Prostate gland (tissue), 2 donors: ENCODE data around the gene IL2RA. TPM values are rescaled to one million over a fixed set of nuclear protein-coding genes. Genes with fewer than 3 reads are reported as not detected.
A peak's percentile ranks its signal among the peaks of the same experiment; 100 is the strongest.

ENCODE experiments used
- DNase-seq: peaks from one replicate; pipeline ENCODE4 v3.0.0-alpha.2; 2019; ENCODE audit warnings: low spot score
- H3K27ac ChIP-seq, 2 donors: fragments of 200-600 bp; sonication (generic); 2 replicates each; pipeline ENCODE4 v1.5.1; 2017 to 2019
- H3K27me3 ChIP-seq: fragments of 200-600 bp; sonication (generic); replicated peaks from 2 replicates; pipeline ENCODE4 v1.5.1; 2019; ENCODE audit not compliant: insufficient read depth
- H3K36me3 ChIP-seq, 2 donors: fragments of 200-600 bp; sonication (generic); 1 replicate in 1 of 2; 2 replicates in 1 of 2; pipeline versions ENCODE4 v1.5.1 to v1.8.1; 2017 to 2019
- H3K4me1 ChIP-seq: fragments of 200-600 bp; sonication (generic); replicated peaks from 2 replicates; pipeline ENCODE4 v1.5.1; 2019
- H3K4me3 ChIP-seq, 2 donors: fragments of 200-600 bp; sonication (generic); 2 replicates each; pipeline ENCODE4 v1.5.1; 2017 to 2019
- H3K9me3 ChIP-seq: fragments of 200-600 bp; sonication (generic); 2 replicates; pipeline ENCODE4 v1.5.1; 2017
- CTCF ChIP-seq, 4 experiments: fragments of 200-600 bp in 2 of 4; fragments of 450-650 bp in 2 of 4; sonication (generic) in 2 of 4; IDR thresholded peaks; 1 replicate in 3 of 4; 2 replicates in 1 of 4; pipeline ENCODE4 v1.5.1; 2016 to 2019; ENCODE audit warnings: antibody characterized with exemption in 4 of 4, mild to moderate bottlenecking in 2 of 4, moderate library complexity in 2 of 4
- POLR2A ChIP-seq: fragments of 450-650 bp; IDR thresholded peaks from one replicate; pipeline ENCODE4 v1.6.1; 2016; ENCODE audit warnings: antibody characterized with exemption, mild to moderate bottlenecking
- POLR2AphosphoS5 ChIP-seq: sonication (generic); formaldehyde crosslinking; IDR thresholded peaks from one replicate; pipeline ENCODE4 v1.6.1; 2017; ENCODE audit warnings: antibody characterized with exemption
- WGBS: methylation state at CpG from one replicate; pipeline ENCODE4 v1.1.5; 2018; 5-methylcytosine and 5-hydroxymethylcytosine counted together
- intact Hi-C: fragments of 100-400 bp; cut with DNase I; formaldehyde crosslinking; loops from one replicate; pipeline ENCODE4 v1.14.2; 2022
- total RNA-seq, 2 donors: library from RNA; depleted of rRNA; stranded (reverse); fragments of >200 nt; gene quantifications; one replicate each; pipeline ENCODE4 v1.1.0, GENCODE V29; 2016

Gene IL2RA
- total RNA-seq, 2 donors from 2014 or later = 1.9 TPM; not detected in 1

- H3K4me1 ChIP-seq = no peaks in the 10 kb centered on the region
- no peaks in the 10 kb centered on the region for H3K9me3 ChIP-seq
- no peak overlapping the region for H3K4me3 ChIP-seq
- no peaks in the 10 kb centered on the region for H3K36me3 ChIP-seq
- H3K27ac ChIP-seq = no peak overlapping the region
- intact Hi-C loops = no loop called here
- TF ChIP-seq CTCF (IDR thresholded peaks at IDR 0.05) = no peak
- no peak for TF ChIP-seq POLR2AphosphoS5
- TF ChIP-seq POLR2A = no peak
- WGBS = 55% methylated on average over 20 of the region's 20 CpGs
- DNase-seq = no peak
- peaks cover 3% of the 10 kb centered on the region for H3K27me3 ChIP-seq
These were observed 62.6 kb downstream of the IL2RA start for GRCh38 chr10:5999440-6000165.

GRCh38 chr10:5996696-5997095, 65.5 kb downstream of the IL2RA start:
- no peaks in the 10 kb centered on the region for H3K9me3 ChIP-seq
- TF ChIP-seq CTCF (IDR thresholded peaks at IDR 0.05) (no peak), POLR2AphosphoS5 (no peak), POLR2A (no peak)
- intact Hi-C loops = no loop called here
- H3K27ac ChIP-seq = no peak overlapping the region
- H3K4me1 ChIP-seq = no peaks in the 10 kb centered on the region
- WGBS = 79% methylated on average over 4 of the region's 4 CpGs
- H3K36me3 ChIP-seq = no peaks in the 10 kb centered on the region
- no peak for DNase-seq
- H3K4me3 ChIP-seq = no peak overlapping the region
- peaks cover 3% of the 10 kb centered on the region for H3K27me3 ChIP-seq

GRCh38 chr10:5992398-5992797, 69.8 kb downstream of the IL2RA start:
- intact Hi-C loops = no loop called here
- Histone ChIP-seq H3K27ac (no peak overlapping the region), H3K9me3 (no peaks in the 10 kb centered on the region), H3K36me3 (no peaks in the 10 kb centered on the region), H3K27me3 (peaks cover 3% of the 10 kb centered on the region), H3K4me1 (no peaks in the 10 kb centered on the region), H3K4me3 (no peak overlapping the region)
- 96% methylated on average over 1 of the region's 1 CpG for WGBS
- no peak for DNase-seq
- no peak for TF ChIP-seq POLR2AphosphoS5
- TF ChIP-seq POLR2A = no peak
- no peak for TF ChIP-seq CTCF (IDR thresholded peaks at IDR 0.05)

- Histone ChIP-seq H3K27ac (no peak overlapping the region), H3K4me1 (no peaks in the 10 kb centered on the region), H3K4me3 (no peak overlapping the region), H3K27me3 (peaks cover 3% of the 10 kb centered on the region), H3K9me3 (no peaks in the 10 kb centered on the region), H3K36me3 (no peaks in the 10 kb centered on the region)
- no peak for TF ChIP-seq POLR2A
- TF ChIP-seq POLR2AphosphoS5 = no peak
- TF ChIP-seq CTCF (IDR thresholded peaks at IDR 0.05) = no peak
- no peak for DNase-seq
- intact Hi-C loops = no loop called here
These were observed 70.5 kb downstream of the IL2RA start for GRCh38 chr10:5991708-5992107.

- no peaks in the 10 kb centered on the region for H3K36me3 ChIP-seq
- peaks cover 1% of the 10 kb centered on the region for H3K27me3 ChIP-seq
- 56% methylated on average over 2 of the region's 2 CpGs for WGBS
- TF ChIP-seq CTCF (IDR thresholded peaks at IDR 0.05) (no peak), POLR2AphosphoS5 (no peak), POLR2A (no peak)
- no peaks in the 10 kb centered on the region for H3K9me3 ChIP-seq
- H3K27ac ChIP-seq = peak overlapping the region in 1 of 2 donors; percentile 27
- no peak overlapping the region for H3K4me3 ChIP-seq
- H3K4me1 ChIP-seq = no peaks in the 10 kb centered on the region
- no peak for DNase-seq
- intact Hi-C loops = no loop called here
These were observed 72.4 kb downstream of the IL2RA start for GRCh38 chr10:5989756-5990155.
